Neuronal stem cell (in vitro differentiated cells): ENCODE results near the gene ZNF785.
A peak's percentile ranks its signal among the peaks of the same experiment; 100 is the strongest.

Experiments used
- DNase-seq: peaks from one replicate; pipeline ENCODE4 v3.0.0-alpha.2; 2013; ENCODE audit warnings: low spot score
- H2AFZ ChIP-seq: one replicate; pipeline ENCODE4 v1.6.1; 2013; ENCODE audit warnings: mild to moderate bottlenecking, low read length, inconsistent platforms
- H2AK5ac ChIP-seq: 2 replicates; pipeline ENCODE4 v1.6.1; 2013; ENCODE audit warnings: low read depth, mild to moderate bottlenecking, inconsistent platforms, low read length, moderate library complexity, mixed read lengths
- H2BK120ac ChIP-seq: 2 replicates; pipeline ENCODE4 v1.6.1; 2013; ENCODE audit warnings: low read depth, mild to moderate bottlenecking, inconsistent platforms, low read length, moderate library complexity, mixed read lengths
- H2BK12ac ChIP-seq: one replicate; pipeline ENCODE4 v1.6.1; 2013; ENCODE audit warnings: low read length, inconsistent platforms
- H2BK15ac ChIP-seq: 2 replicates; pipeline ENCODE4 v1.6.1; 2013; ENCODE audit warnings: mild to moderate bottlenecking, low read length, inconsistent platforms, mixed read lengths
- H2BK5ac ChIP-seq: one replicate; pipeline ENCODE4 v1.6.1; 2013; ENCODE audit warnings: inconsistent platforms, mild to moderate bottlenecking, low read length, moderate library complexity
- H3K14ac ChIP-seq: one replicate; pipeline ENCODE4 v1.6.1; 2013; ENCODE audit warnings: low read length, inconsistent platforms
- H3K18ac ChIP-seq: 2 replicates; pipeline ENCODE4 v1.6.1; 2013; ENCODE audit warnings: low read length, inconsistent platforms
- H3K23ac ChIP-seq: 2 replicates; pipeline ENCODE4 v1.6.1; 2013; ENCODE audit warnings: low read depth, mild to moderate bottlenecking, mixed read lengths, low read length, inconsistent platforms; ENCODE audit not compliant: poor library complexity
- H3K27ac ChIP-seq: replicated peaks from 3 replicates; pipeline ENCODE4 v1.5.1; 2013; ENCODE audit warnings: low read length, inconsistent platforms
- H3K27me3 ChIP-seq, 3 experiments: 2 replicates each; pipeline ENCODE4 v1.6.1; 2013; ENCODE audit warnings: low read length in 3 of 3, mild to moderate bottlenecking in 2 of 3, inconsistent platforms in 1 of 3, low read depth in 1 of 3, mixed read lengths in 1 of 3, moderate library complexity in 1 of 3; ENCODE audit not compliant: control insufficient read depth in 3 of 3, insufficient read depth in 3 of 3
- H3K36me3 ChIP-seq, 2 donors: replicated peaks in 1 of 2; 2 replicates each; pipeline ENCODE4 v1.6.1; 2013; ENCODE audit warnings: low read length in 2 of 2; ENCODE audit not compliant: control insufficient read depth in 2 of 2, insufficient read depth in 2 of 2
- H3K4ac ChIP-seq: 2 replicates; pipeline ENCODE4 v1.6.1; 2013; ENCODE audit warnings: inconsistent platforms, mild to moderate bottlenecking, low read length, moderate library complexity
- H3K4me1 ChIP-seq, 2 donors: 1 replicate in 1 of 2; 2 replicates in 1 of 2; pipeline ENCODE4 v1.6.1; 2013; ENCODE audit warnings: low read length in 2 of 2, low read depth in 1 of 2; ENCODE audit not compliant: control insufficient read depth in 2 of 2, insufficient read depth in 1 of 2
- H3K4me2 ChIP-seq: one replicate; pipeline ENCODE4 v1.6.1; 2013; ENCODE audit warnings: mild to moderate bottlenecking, low read length, inconsistent platforms; ENCODE audit not compliant: insufficient read depth, poor library complexity, severe bottlenecking
- H3K4me3 ChIP-seq, 2 donors: 2 replicates each; pipeline ENCODE4 v1.5.1; 2013; ENCODE audit warnings: low read length in 2 of 2, mild to moderate bottlenecking in 2 of 2, inconsistent platforms in 1 of 2, moderate library complexity in 1 of 2
- H3K79me1 ChIP-seq: one replicate; pipeline ENCODE4 v1.6.1; 2013; ENCODE audit warnings: low read depth, mild to moderate bottlenecking, inconsistent platforms, low read length, moderate library complexity
- H3K9ac ChIP-seq: one replicate; pipeline ENCODE4 v1.6.1; 2013; ENCODE audit warnings: mild to moderate bottlenecking, low read depth, low read length, inconsistent platforms; ENCODE audit not compliant: poor library complexity
- H3K9me3 ChIP-seq, 2 donors: replicated peaks in 1 of 2; 2 replicates each; pipeline versions ENCODE3 to v1.6.1; 2013; ENCODE audit warnings: low read length in 2 of 2, mild to moderate bottlenecking in 2 of 2, inconsistent platforms in 1 of 2, low read depth in 1 of 2, mixed read lengths in 1 of 2, moderate library complexity in 1 of 2; ENCODE audit not compliant: control insufficient read depth in 2 of 2, insufficient read depth in 1 of 2
- H4K8ac ChIP-seq: one replicate; pipeline ENCODE4 v1.6.1; 2013; ENCODE audit warnings: low read depth, mild to moderate bottlenecking, inconsistent platforms, low read length, moderate library complexity
- H4K91ac ChIP-seq: one replicate; pipeline ENCODE4 v1.6.1; 2013; ENCODE audit warnings: low read length, low read depth, mild to moderate bottlenecking, inconsistent platforms; ENCODE audit not compliant: poor library complexity
- WGBS, 2 donors: extraction: QIAGEN DNeasy Blood & Tissue Kit; methylation state at CpG; one replicate each; pipeline ENCODE4 v1.1.7; 2013; ENCODE audit warnings: missing lambda C conversion rate in 2 of 2, mixed read lengths in 1 of 2; ENCODE audit not compliant: insufficient read length in 2 of 2, insufficient replicate concordance in 1 of 2; ENCODE audit errors: extremely low coverage in 2 of 2; 5-methylcytosine and 5-hydroxymethylcytosine counted together

ZNF785 gene

GRCh38 chr16:30557957-30558788 is 27.3 kb downstream of the ZNF785 start, which contains the start of gene ZNF764:
Gene ZNF764 (minus strand): TSS chr16:30558374. CDS start chr16:30558182, 192 bp downstream.
- Histone ChIP-seq H3K9me3 (no peaks in the 10 kb centered on the region), H3K4ac (peak within 1 kb of the TSS; percentile 26), H3K4me2 (peak within 1 kb of the TSS; percentile 87), H3K4me1 (peaks cover 6 to 7% of the 10 kb centered on the region in 2 donors), H2AK5ac (peak within 1 kb of the TSS; percentile 98), H3K4me3 (peak within 1 kb of the TSS; percentile 85 to 95), H3K36me3 (peaks cover 11 to 34% of the 10 kb centered on the region in 2 donors), H3K18ac (peak within 1 kb of the TSS; percentile 94), H3K9ac (peak within 1 kb of the TSS; percentile 94), H3K27ac (peak within 1 kb of the TSS; percentile 95), H3K23ac (peak within 1 kb of the TSS; percentile 96), H3K27me3 (peaks cover 0 to 7% (median 0%) of the 10 kb centered on the region in 3 experiments), H4K8ac (no peak within 1 kb of the TSS), H2BK12ac (peak within 1 kb of the TSS; percentile 16), H2BK15ac (peak within 1 kb of the TSS; percentile 82), H4K91ac (peak within 1 kb of the TSS; percentile 94), H2BK120ac (peak within 1 kb of the TSS; percentile 76), H2AFZ (peak within 1 kb of the TSS; percentile 95), H3K14ac (peak within 1 kb of the TSS; percentile 82), H2BK5ac (peak within 1 kb of the TSS; percentile 99), H3K79me1 (peaks cover 9% of the 10 kb centered on the region)
- DNase-seq: peak; percentile 95
- no CpG with 5 or more reads among the region's 74 CpGs for WGBS, 2 donors

- Histone ChIP-seq H2BK12ac (no peak overlapping the region), H4K8ac (no peak overlapping the region), H2BK5ac (peak overlapping the region; percentile 99), H4K91ac (peak overlapping the region; percentile 94), H3K4me1 (peaks cover 6 to 7% of the 10 kb centered on the region in 2 donors), H3K4me2 (peak overlapping the region; percentile 87), H3K18ac (peak overlapping the region; percentile 94), H3K79me1 (peaks cover 10% of the 10 kb centered on the region), H3K4ac (no peak overlapping the region), H3K23ac (peak overlapping the region; percentile 96), H2BK15ac (no peak overlapping the region), H3K36me3 (peaks cover 12 to 39% of the 10 kb centered on the region in 2 donors), H2BK120ac (peak overlapping the region; percentile 76), H2AK5ac (peak overlapping the region; percentile 78), H2AFZ (peak overlapping the region; percentile 95), H3K27me3 (peaks cover 0 to 7% (median 0%) of the 10 kb centered on the region in 3 experiments), H3K4me3 (peak overlapping the region; percentile 85 to 95), H3K9ac (peak overlapping the region; percentile 94), H3K9me3 (no peaks in the 10 kb centered on the region), H3K27ac (peak overlapping the region; percentile 95), H3K14ac (peak overlapping the region; percentile 82)
- WGBS, 2 donors: no CpG with 5 or more reads among the region's 17 CpGs
- peak; percentile 17 for DNase-seq
Observed at GRCh38 chr16:30557707-30557956, 27.9 kb downstream of the ZNF785 start.

GRCh38 chr16:30556125-30556473 is 29.4 kb downstream of the ZNF785 start:
- Histone ChIP-seq H4K8ac (peak overlapping the region; percentile 65), H3K18ac (no peak overlapping the region), H3K79me1 (peaks cover 11% of the 10 kb centered on the region), H3K36me3 (peaks cover 13 to 39% of the 10 kb centered on the region in 2 donors), H3K4me1 (peaks cover 6 to 7% of the 10 kb centered on the region in 2 donors), H3K4ac (no peak overlapping the region), H2BK120ac (no peak overlapping the region), H3K9ac (peak overlapping the region; percentile 60), H2BK12ac (no peak overlapping the region), H3K14ac (no peak overlapping the region), H4K91ac (no peak overlapping the region), H2AK5ac (no peak overlapping the region), H2AFZ (no peak overlapping the region), H3K27ac (no peak overlapping the region), H3K9me3 (no peaks in the 10 kb centered on the region), H3K4me2 (no peak overlapping the region), H2BK5ac (no peak overlapping the region), H3K23ac (peak overlapping the region; percentile 31), H2BK15ac (no peak overlapping the region), H3K4me3 (no peak overlapping the region), H3K27me3 (peaks cover 0 to 2% (median 0%) of the 10 kb centered on the region in 3 experiments)
- no peak for DNase-seq
- no CpG with 5 or more reads among the region's 10 CpGs for WGBS, 2 donors

GRCh38 chr16:30555315-30556124 is 30.0 kb downstream of the ZNF785 start:
- H3K27ac ChIP-seq: no peak overlapping the region
- H3K4ac ChIP-seq: no peak overlapping the region
- H2BK15ac ChIP-seq: no peak overlapping the region
- peaks cover 6 to 7% of the 10 kb centered on the region in 2 donors for H3K4me1 ChIP-seq
- H4K8ac ChIP-seq: no peak overlapping the region
- no peak overlapping the region for H2AK5ac ChIP-seq
- H3K23ac ChIP-seq: no peak overlapping the region
- no peak overlapping the region for H2AFZ ChIP-seq
- H3K14ac ChIP-seq: no peak overlapping the region
- peaks cover 11% of the 10 kb centered on the region for H3K79me1 ChIP-seq
- H2BK120ac ChIP-seq: no peak overlapping the region
- DNase-seq: no peak
- H3K4me3 ChIP-seq: no peak overlapping the region
- no peak overlapping the region for H3K18ac ChIP-seq
- no peak overlapping the region for H4K91ac ChIP-seq
- no peak overlapping the region for H2BK5ac ChIP-seq
- H3K9ac ChIP-seq: no peak overlapping the region
- no peak overlapping the region for H2BK12ac ChIP-seq
- H3K36me3 ChIP-seq: peaks cover 13 to 39% of the 10 kb centered on the region in 2 donors
- no CpG with 5 or more reads among the region's 69 CpGs for WGBS, 2 donors
- H3K9me3 ChIP-seq: no peaks in the 10 kb centered on the region
- H3K4me2 ChIP-seq: no peak overlapping the region
- H3K27me3 ChIP-seq: no peaks in the 10 kb centered on the region
